Keratinocyte (primary cell): ENCODE measurements around the gene RNASE3. TPM values are rescaled to one million over a fixed set of nuclear protein-coding genes. Genes with fewer than 3 reads are reported as not detected.
"Not testable (repeated sequence)": the region's sequence is repeated elsewhere in the genome, so short reads cannot be mapped to it uniquely, and the experiment has no call there.

ENCODE experiments used
- DNase-seq: peaks from one replicate; pipeline ENCODE4 v3.0.0-alpha.2; 2011; ENCODE audit warnings: low read depth, missing footprints, low spot score
- FAIRE-seq: peaks from 2 replicates; lab custom pipeline; 2011; peaks lifted over from hg19 to GRCh38; lab: Jason Lieb, UNC
- H2AFZ ChIP-seq: 2 replicates; pipeline ENCODE4 v1.6.0; 2012; ENCODE audit warnings: low read length, control low read depth, inconsistent platforms; ENCODE audit not compliant: control insufficient read depth
- H3K27ac ChIP-seq: 2 replicates; pipeline ENCODE4 v1.5.1; 2011; ENCODE audit warnings: low read length; ENCODE audit not compliant: control insufficient read depth, insufficient read depth
- H3K27me3 ChIP-seq: 3 replicates; pipeline ENCODE4 v1.6.0; 2011; ENCODE audit warnings: low read length; ENCODE audit not compliant: control insufficient read depth, insufficient read depth; ENCODE audit errors: extremely low read depth
- H3K36me3 ChIP-seq, 2 experiments: 2 replicates in 1 of 2; 3 replicates in 1 of 2; pipeline ENCODE4 v1.5.1; 2011; ENCODE audit warnings: low read length in 2 of 2, mild to moderate bottlenecking in 1 of 2; ENCODE audit not compliant: control insufficient read depth in 2 of 2, insufficient read depth in 2 of 2; ENCODE audit errors: extremely low read depth in 1 of 2
- H3K4me1 ChIP-seq: 3 replicates; pipeline ENCODE4 v1.5.1; 2011; ENCODE audit warnings: low read length; ENCODE audit not compliant: control insufficient read depth, insufficient read depth; ENCODE audit errors: extremely low read depth
- H3K4me2 ChIP-seq: 3 replicates; pipeline ENCODE4 v1.6.0; 2011; ENCODE audit warnings: low read depth, low read length; ENCODE audit not compliant: control insufficient read depth, insufficient read depth; ENCODE audit errors: extremely low read depth
- H3K4me3 ChIP-seq, 3 experiments: fragments of 200-600 bp in 1 of 3; sonication (generic) in 1 of 3; 2 replicates in 2 of 3; 3 replicates in 1 of 3; pipeline ENCODE4 v1.5.1; 2011 to 2016; ENCODE audit warnings: low read length in 3 of 3, mild to moderate bottlenecking in 3 of 3, control low read depth in 2 of 3, inconsistent platforms in 1 of 3, low read depth in 1 of 3, mixed read lengths in 1 of 3, mixed run types in 1 of 3, moderate library complexity in 1 of 3; ENCODE audit not compliant: control insufficient read depth in 2 of 3, insufficient read depth in 2 of 3; ENCODE audit errors: extremely low read depth in 1 of 3
- H3K79me2 ChIP-seq: 2 replicates; pipeline ENCODE4 v1.6.0; 2012; ENCODE audit warnings: low read length; ENCODE audit not compliant: control insufficient read depth, insufficient read depth
- H3K9ac ChIP-seq: 3 replicates; pipeline ENCODE4 v1.6.0; 2011; ENCODE audit warnings: low read length; ENCODE audit not compliant: control insufficient read depth, insufficient read depth; ENCODE audit errors: extremely low read depth
- H3K9me1 ChIP-seq: 3 replicates; pipeline ENCODE4 v1.6.0; 2011; ENCODE audit warnings: low read length; ENCODE audit not compliant: control insufficient read depth, insufficient read depth; ENCODE audit errors: extremely low read depth
- H3K9me3 ChIP-seq: 2 replicates; pipeline ENCODE4 v1.5.1; 2012; ENCODE audit warnings: low read depth, low read length; ENCODE audit not compliant: control insufficient read depth
- H4K20me1 ChIP-seq: 3 replicates; pipeline ENCODE4 v1.6.0; 2011; ENCODE audit warnings: low read length; ENCODE audit not compliant: control insufficient read depth, insufficient read depth; ENCODE audit errors: extremely low read depth
- EZH2 ChIP-seq: IDR thresholded peaks from one replicate; pipeline ENCODE4 v1.6.1; 2012; ENCODE audit warnings: inconsistent platforms, mild to moderate bottlenecking, low read length, moderate library complexity
- dilution Hi-C: fragments of 300-500 bp; cut with MboI; formaldehyde crosslinking; loops from one replicate; pipeline ENCODE4 v1.7.0; 2020; ENCODE audit warnings: low sequenced_read_pairs; ENCODE audit not compliant: extremely low pct_ligation_motif_present
- polyA plus RNA-seq, 5 experiments: library from polyadenylated mRNA; depleted of rRNA in 3 of 5; stranded (reverse) in 3 of 5; stranded (forward) in 1 of 5; unstranded in 1 of 5; fragments of >200 nt; gene quantifications; 1 replicate in 1 of 5; 2 replicates in 3 of 5; 3 replicates in 1 of 5; pipeline versions ENCODE4 v1.2.1 to v1.2.3, GENCODE V29; 2011 to 2012; ENCODE audit warnings: missing spikeins in 2 of 5, low read depth in 1 of 5, low replicate concordance in 1 of 5
- TF ChIP-seq, protein P1 (sequence below), 3 experiments: IDR thresholded peaks in 1 of 3; conservative IDR thresholded peaks in 1 of 3; optimal IDR thresholded peaks in 1 of 3; 2 replicates in 2 of 3; 3 replicates in 1 of 3; pipeline versions ENCODE3 to v1.5.1; 2011; ENCODE audit warnings: low read length in 3 of 3, mild to moderate bottlenecking in 3 of 3, moderate library complexity in 2 of 3, control low read depth in 1 of 3, inconsistent platforms in 1 of 3; ENCODE audit not compliant: insufficient read depth in 2 of 3; ENCODE audit errors: extremely low read depth in 1 of 3

The RNASE3 gene
- polyA plus RNA-seq, 1 donor (not counting 4 experiments of a cell fraction or from before 2014, with no cell fraction given): not detected

DNA sequence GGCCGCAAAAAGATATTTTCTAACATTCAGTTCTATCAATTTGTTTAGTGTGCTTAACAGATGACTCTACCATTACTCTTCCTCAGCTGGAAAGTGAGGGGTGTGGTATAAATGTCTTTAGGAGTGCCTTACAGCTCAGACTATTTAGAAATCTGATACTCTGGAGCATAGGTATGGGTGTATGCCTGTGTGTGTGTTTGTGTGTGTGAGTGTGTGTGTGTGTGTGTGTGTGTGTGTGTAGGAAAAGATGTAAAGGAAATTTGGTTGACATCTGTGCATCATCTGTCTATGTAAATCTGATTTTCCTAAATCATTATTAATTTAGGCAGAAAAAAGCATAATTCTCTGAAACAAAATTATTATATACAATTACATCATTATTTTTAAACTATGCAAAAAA, 16.0 kb downstream of the RNASE3 start:
- FAIRE-seq (no peak), DNase-seq (no peak)
- TF ChIP-seq, protein P1, sequence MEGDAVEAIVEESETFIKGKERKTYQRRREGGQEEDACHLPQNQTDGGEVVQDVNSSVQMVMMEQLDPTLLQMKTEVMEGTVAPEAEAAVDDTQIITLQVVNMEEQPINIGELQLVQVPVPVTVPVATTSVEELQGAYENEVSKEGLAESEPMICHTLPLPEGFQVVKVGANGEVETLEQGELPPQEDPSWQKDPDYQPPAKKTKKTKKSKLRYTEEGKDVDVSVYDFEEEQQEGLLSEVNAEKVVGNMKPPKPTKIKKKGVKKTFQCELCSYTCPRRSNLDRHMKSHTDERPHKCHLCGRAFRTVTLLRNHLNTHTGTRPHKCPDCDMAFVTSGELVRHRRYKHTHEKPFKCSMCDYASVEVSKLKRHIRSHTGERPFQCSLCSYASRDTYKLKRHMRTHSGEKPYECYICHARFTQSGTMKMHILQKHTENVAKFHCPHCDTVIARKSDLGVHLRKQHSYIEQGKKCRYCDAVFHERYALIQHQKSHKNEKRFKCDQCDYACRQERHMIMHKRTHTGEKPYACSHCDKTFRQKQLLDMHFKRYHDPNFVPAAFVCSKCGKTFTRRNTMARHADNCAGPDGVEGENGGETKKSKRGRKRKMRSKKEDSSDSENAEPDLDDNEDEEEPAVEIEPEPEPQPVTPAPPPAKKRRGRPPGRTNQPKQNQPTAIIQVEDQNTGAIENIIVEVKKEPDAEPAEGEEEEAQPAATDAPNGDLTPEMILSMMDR (optimal IDR thresholded peaks at IDR 0.05 in 1 of 3, IDR thresholded peaks at IDR 0.05 in 1 of 3, conservative IDR thresholded peaks at IDR 0.05 in 1 of 3; ENCODE audit: extremely low read depth in 1 of 3, insufficient read depth in 2 of 3, low read length in 3 of 3): no peak
- TF ChIP-seq EZH2: no peak

DNA sequence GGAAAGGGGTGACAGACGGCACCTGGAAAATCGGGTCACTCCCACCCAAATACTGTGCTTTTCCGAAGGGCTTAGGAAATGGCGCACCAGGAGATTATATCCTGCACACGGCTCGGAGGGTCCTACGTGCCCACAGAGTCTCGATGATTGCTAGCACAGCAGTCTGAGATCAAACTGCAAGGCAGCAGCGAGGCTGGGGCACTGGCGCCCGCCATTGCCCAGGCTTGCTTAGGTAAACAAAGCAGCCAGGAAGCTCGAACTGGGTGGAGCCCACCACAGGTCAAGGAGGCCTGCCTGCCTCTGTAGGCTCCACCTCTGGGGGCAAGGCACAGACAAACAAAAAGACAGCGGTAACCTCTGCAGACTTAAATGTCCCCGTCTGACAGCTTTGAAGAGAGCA, 19.6 kb downstream of the RNASE3 start:
- H3K4me1 ChIP-seq, H2AFZ ChIP-seq, H3K36me3 ChIP-seq, H3K27me3 ChIP-seq, H3K9ac ChIP-seq, dilution Hi-C loops, H3K4me2 ChIP-seq, H3K9me1 ChIP-seq, H4K20me1 ChIP-seq, H3K79me2 ChIP-seq, H3K9me3 ChIP-seq, FAIRE-seq, H3K4me3 ChIP-seq, H3K27ac ChIP-seq, DNase-seq: not testable (repeated sequence)

More for the DNA sequence above, 16.0 kb downstream of the RNASE3 start:
- dilution Hi-C loops: no loop called here
- Histone ChIP-seq H3K9me1 (no peaks in the 10 kb centered on the region), H3K4me3 (no peak overlapping the region), H3K9ac (no peak overlapping the region), H3K27me3 (no peaks in the 10 kb centered on the region), H3K9me3 (no peaks in the 10 kb centered on the region), H3K4me2 (no peak overlapping the region), H3K36me3 (no peaks in the 10 kb centered on the region), H3K79me2 (no peaks in the 10 kb centered on the region), H3K27ac (no peak overlapping the region), H2AFZ (no peak overlapping the region), H4K20me1 (no peaks in the 10 kb centered on the region), H3K4me1 (no peaks in the 10 kb centered on the region)

DNA sequence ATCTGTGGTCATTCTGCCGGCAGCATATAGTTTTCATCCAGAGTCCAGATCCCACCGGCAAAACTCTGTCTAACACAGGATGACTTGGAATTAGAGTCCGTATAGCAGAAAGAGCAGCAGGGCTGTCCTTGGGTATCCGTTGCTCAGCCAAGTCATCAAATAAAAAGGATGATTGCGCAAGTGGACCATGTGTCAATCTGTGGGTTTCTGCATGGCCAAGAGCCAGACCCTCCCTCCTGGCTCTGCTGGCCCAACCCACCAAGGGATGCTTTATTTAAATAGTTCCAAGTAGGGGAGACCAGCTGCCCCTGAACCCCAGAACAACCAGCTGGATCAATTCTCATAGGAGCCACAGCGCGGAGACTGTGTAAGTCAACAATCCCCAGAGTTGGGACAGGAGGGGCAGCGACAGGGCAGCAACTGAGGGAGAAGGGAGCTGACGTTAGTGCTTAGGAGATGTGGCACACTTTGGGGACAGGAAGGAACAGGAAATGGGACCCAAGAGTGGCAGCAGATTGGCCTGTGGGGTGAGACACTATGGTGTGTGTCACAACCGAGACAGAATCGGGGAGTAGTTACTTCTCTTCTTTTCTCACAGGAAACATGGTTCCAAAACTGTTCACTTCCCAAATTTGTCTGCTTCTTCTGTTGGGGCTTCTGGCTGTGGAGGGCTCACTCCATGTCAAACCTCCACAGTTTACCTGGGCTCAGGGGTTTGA, 28.0 kb downstream of the RNASE3 start:
- H3K4me3 ChIP-seq, H4K20me1 ChIP-seq, dilution Hi-C loops, H3K9ac ChIP-seq, H3K36me3 ChIP-seq, H3K27me3 ChIP-seq, H3K4me2 ChIP-seq, DNase-seq, H3K27ac ChIP-seq, FAIRE-seq, H3K4me1 ChIP-seq, H3K9me1 ChIP-seq, H3K9me3 ChIP-seq, H2AFZ ChIP-seq, H3K79me2 ChIP-seq: not testable (repeated sequence)

DNA sequence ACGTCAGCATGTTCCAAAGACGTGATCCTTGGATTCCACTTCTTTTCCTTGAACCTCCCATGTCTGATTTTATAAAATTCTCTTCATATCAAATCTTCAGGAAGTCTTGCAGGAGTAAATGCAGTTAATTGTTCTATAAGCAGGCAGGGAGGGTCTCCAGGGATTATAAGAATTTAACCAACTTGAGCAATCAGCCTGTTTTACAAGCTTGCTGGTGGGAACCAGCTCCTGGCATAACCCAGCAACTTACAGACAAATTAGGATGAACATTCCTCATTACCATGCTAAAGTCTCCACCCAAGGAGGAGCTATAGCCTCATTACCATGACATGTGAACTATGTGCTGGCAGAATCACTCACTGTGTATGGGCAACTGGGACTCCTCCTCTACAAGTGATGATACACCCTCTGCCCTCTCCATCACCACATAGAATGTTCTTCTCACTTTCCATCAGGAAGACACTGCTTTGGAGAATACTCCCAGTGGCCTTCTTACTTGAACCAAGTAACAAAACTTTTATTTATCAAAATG, 32.6 kb downstream of the RNASE3 start:
- H3K79me2 ChIP-seq, H3K27ac ChIP-seq, H3K9ac ChIP-seq, H3K9me3 ChIP-seq, H3K36me3 ChIP-seq, H4K20me1 ChIP-seq, FAIRE-seq, H3K4me2 ChIP-seq, H2AFZ ChIP-seq, H3K4me3 ChIP-seq, dilution Hi-C loops, H3K4me1 ChIP-seq, H3K27me3 ChIP-seq, H3K9me1 ChIP-seq, DNase-seq: not testable (repeated sequence)
